Natural killer cell (primary cell): ENCODE data around the gene CLEC16A. TPM values are rescaled to one million over a fixed set of nuclear protein-coding genes. Genes with fewer than 3 reads are reported as not detected.

Source experiments
- ATAC-seq, 3 donors: fragments of 150-1000 bp in 2 of 3; fragments of 200-7000 bp in 1 of 3; cut with Tn5 transposase; 1 replicate in 1 of 3; 2 replicates in 2 of 3; pipeline ENCODE4 v1.10.0; 2021; ENCODE audit warnings: mild to moderate bottlenecking in 2 of 3, moderate library complexity in 2 of 3
- DNase-seq, 2 donors: peaks; one replicate each; pipeline versions ENCODE4 v3.0.0 to v3.0.0-alpha.2; 2013 to 2021; ENCODE audit warnings: mixed read lengths in 1 of 2
- H3K27ac ChIP-seq: one replicate; pipeline ENCODE4 v1.5.1; 2013; ENCODE audit warnings: mild to moderate bottlenecking, low read length
- H3K27me3 ChIP-seq: one replicate; pipeline ENCODE4 v1.6.1; 2013; ENCODE audit warnings: low read length; ENCODE audit not compliant: control insufficient read depth, insufficient read depth
- H3K36me3 ChIP-seq: one replicate; pipeline ENCODE4 v1.6.1; 2013; ENCODE audit warnings: low read length; ENCODE audit not compliant: control insufficient read depth, insufficient read depth
- H3K4me1 ChIP-seq: one replicate; pipeline ENCODE4 v1.6.1; 2013; ENCODE audit warnings: low read length; ENCODE audit not compliant: control insufficient read depth, insufficient read depth
- H3K4me3 ChIP-seq: one replicate; pipeline ENCODE4 v1.5.1; 2013; ENCODE audit warnings: low read length
- H3K9me3 ChIP-seq: one replicate; pipeline ENCODE4 v1.6.1; 2013; ENCODE audit warnings: low read length; ENCODE audit not compliant: control insufficient read depth, insufficient read depth
- H3K27ac Mint-ChIP-seq, 2 donors: one replicate each; pipeline ENCODE4 v1.8.0; 2022; ENCODE audit warnings: mild to moderate bottlenecking in 2 of 2, mixed read lengths in 2 of 2, moderate library complexity in 1 of 2
- H3K27me3 Mint-ChIP-seq, 2 donors: one replicate each; pipeline ENCODE4 v1.8.0; 2022; ENCODE audit warnings: low read depth in 2 of 2, mixed read lengths in 2 of 2
- H3K36me3 Mint-ChIP-seq: one replicate; pipeline ENCODE4 v1.8.0; 2022; ENCODE audit warnings: mixed read lengths
- H3K4me1 Mint-ChIP-seq, 2 donors: one replicate each; pipeline ENCODE4 v1.8.0; 2022; ENCODE audit warnings: mixed read lengths in 2 of 2
- H3K4me3 Mint-ChIP-seq: one replicate; pipeline ENCODE4 v1.8.0; 2022; ENCODE audit warnings: mild to moderate bottlenecking, moderate library complexity, mixed read lengths
- H3K9me3 Mint-ChIP-seq, 2 donors: one replicate each; pipeline ENCODE4 v1.8.0; 2022; ENCODE audit warnings: mixed read lengths in 2 of 2
- WGBS: methylation state at CpG from one replicate; pipeline ENCODE4 v1.1.7; 2013; ENCODE audit warnings: missing lambda C conversion rate; ENCODE audit not compliant: insufficient coverage; 5-methylcytosine and 5-hydroxymethylcytosine counted together
- intact Hi-C: fragments of 100-400 bp; cut with micrococcal nuclease; formaldehyde crosslinking; loops from one replicate; pipeline ENCODE4 v1.14.2; 2022
- total RNA-seq, 4 donors: library from RNA; stranded (reverse); fragments of 120-200 nt in 1 of 4; gene quantifications; one replicate each; pipeline versions ENCODE4 v1.2.3 to v1.2.4, GENCODE V29; 2013 to 2022
- TF ChIP-seq, protein P1 (sequence below): fragments of 200-600 bp; IDR thresholded peaks from one replicate; pipeline ENCODE4 v1.8.0; 2022; ENCODE audit warnings: antibody characterized with exemption

Gene CLEC16A
- total RNA-seq, 3 donors from 2014 or later (not counting 1 experiment from before 2014, with no cell fraction given) = 35.9 to 50.5 (median 37.4) TPM

DNA sequence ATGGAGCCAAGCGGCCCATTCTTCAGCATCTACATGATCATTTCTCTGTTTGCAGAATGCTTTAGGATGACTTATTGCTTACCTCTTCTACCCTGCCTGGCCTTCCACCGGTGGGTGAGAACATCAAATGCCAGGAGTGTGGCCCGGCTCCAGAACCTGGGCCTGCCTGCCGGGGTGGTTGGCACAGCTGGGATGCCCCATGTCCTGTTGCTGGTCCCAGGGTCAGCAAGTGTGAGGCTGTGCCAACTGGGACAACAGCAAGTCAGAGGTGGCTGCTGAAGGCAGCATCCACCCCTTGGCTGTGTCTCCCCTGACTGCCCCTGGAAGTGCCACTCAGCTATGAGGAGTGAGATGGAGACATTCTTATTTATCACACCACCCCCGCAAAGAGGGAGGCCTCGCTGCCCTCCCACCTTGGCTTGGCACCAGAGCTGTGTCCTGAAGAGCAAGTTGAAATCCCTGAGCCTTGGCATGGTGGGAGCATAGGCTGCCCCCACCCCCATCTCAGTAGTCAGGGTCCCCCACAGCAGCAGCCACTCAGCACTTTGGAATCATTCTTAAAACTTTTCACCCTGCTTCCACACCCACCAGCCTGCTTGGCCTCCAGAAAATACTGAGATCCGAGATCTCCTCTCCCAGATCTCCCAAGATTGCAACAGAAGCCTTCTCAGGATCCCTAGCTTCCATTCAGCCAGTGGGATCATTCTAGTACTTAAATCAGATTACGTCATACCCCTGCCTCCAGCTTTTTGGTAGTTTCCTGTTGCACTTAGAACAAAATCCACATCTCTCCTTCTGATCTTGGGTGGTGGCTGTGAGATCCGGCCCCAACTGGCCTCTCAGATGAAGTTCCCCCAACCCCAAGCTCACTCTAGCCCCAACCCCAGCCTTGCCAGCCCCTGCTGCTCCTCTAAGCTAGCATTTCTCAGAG, 184.1 kb downstream of the CLEC16A start:
- DNase-seq (peak in 1 of 2 donors; percentile 23), ATAC-seq (peak; percentile 62 to 69 (median 62))
- Histone ChIP-seq H3K4me1 (peaks cover 14% of the 10 kb centered on the region), H3K9me3 (no peaks in the 10 kb centered on the region), H3K27ac (peak overlapping the region; percentile 30), H3K36me3 (peaks cover 16% of the 10 kb centered on the region), H3K27me3 (no peaks in the 10 kb centered on the region), H3K4me3 (no peak overlapping the region)
- Mint-ChIP-seq H3K4me1 (peaks cover 17 to 21% of the 10 kb centered on the region in 2 donors), H3K4me3 (no peak overlapping the region), H3K9me3 (no peaks in the 10 kb centered on the region), H3K27me3 (no peaks in the 10 kb centered on the region), H3K36me3 (peaks cover 14% of the 10 kb centered on the region), H3K27ac (peak overlapping the region; percentile 61 to 88)
- intact Hi-C loops = loop anchor here (10.0 kb wide), 1 partner anchor 74 kb away; no protein-coding TSS in a partner anchor
- WGBS = 85% methylated on average over 9 of the region's 9 CpGs
- TF ChIP-seq, protein P1, sequence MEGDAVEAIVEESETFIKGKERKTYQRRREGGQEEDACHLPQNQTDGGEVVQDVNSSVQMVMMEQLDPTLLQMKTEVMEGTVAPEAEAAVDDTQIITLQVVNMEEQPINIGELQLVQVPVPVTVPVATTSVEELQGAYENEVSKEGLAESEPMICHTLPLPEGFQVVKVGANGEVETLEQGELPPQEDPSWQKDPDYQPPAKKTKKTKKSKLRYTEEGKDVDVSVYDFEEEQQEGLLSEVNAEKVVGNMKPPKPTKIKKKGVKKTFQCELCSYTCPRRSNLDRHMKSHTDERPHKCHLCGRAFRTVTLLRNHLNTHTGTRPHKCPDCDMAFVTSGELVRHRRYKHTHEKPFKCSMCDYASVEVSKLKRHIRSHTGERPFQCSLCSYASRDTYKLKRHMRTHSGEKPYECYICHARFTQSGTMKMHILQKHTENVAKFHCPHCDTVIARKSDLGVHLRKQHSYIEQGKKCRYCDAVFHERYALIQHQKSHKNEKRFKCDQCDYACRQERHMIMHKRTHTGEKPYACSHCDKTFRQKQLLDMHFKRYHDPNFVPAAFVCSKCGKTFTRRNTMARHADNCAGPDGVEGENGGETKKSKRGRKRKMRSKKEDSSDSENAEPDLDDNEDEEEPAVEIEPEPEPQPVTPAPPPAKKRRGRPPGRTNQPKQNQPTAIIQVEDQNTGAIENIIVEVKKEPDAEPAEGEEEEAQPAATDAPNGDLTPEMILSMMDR = no peak

DNA sequence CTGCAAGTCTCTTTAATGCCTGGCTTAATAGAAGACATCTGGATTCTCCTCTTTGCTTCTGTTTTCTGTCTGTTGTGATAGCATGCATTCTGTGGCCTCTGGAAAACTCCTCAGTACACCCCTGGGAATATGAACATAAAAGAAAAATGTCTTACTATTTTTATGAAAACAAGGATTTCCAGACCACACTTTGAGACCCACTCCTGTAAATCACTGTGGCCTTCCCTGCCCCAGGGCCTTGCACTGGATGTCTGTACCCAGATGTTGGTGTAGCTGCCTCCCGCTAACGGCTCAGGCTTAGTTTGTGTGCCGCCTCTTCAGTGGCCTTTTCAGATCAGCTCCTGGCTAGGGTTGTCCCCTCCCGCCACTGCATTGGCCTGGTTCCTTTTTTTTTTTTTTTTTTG, 185.0 kb downstream of the CLEC16A start:
- H3K4me1 ChIP-seq = peaks cover 14% of the 10 kb centered on the region
- no peak overlapping the region for H3K4me3 Mint-ChIP-seq
- intact Hi-C loops = loop anchor here (10.0 kb wide), 1 partner anchor 75 kb away; no protein-coding TSS in a partner anchor
- H3K27ac ChIP-seq = no peak overlapping the region
- ATAC-seq = no peak
- TF ChIP-seq, protein P1 = no peak
- no peaks in the 10 kb centered on the region for H3K9me3 Mint-ChIP-seq
- 100% methylated on average over 4 of the region's 4 CpGs for WGBS
- H3K27me3 ChIP-seq = no peaks in the 10 kb centered on the region
- no peaks in the 10 kb centered on the region for H3K27me3 Mint-ChIP-seq
- peaks cover 9% of the 10 kb centered on the region for H3K36me3 ChIP-seq
- H3K36me3 Mint-ChIP-seq = peaks cover 14% of the 10 kb centered on the region
- no peak for DNase-seq
- H3K9me3 ChIP-seq = no peaks in the 10 kb centered on the region
- H3K27ac Mint-ChIP-seq = peak overlapping the region; percentile 61 to 88
- H3K4me1 Mint-ChIP-seq = peaks cover 17 to 21% of the 10 kb centered on the region in 2 donors
- H3K4me3 ChIP-seq = no peak overlapping the region

DNA sequence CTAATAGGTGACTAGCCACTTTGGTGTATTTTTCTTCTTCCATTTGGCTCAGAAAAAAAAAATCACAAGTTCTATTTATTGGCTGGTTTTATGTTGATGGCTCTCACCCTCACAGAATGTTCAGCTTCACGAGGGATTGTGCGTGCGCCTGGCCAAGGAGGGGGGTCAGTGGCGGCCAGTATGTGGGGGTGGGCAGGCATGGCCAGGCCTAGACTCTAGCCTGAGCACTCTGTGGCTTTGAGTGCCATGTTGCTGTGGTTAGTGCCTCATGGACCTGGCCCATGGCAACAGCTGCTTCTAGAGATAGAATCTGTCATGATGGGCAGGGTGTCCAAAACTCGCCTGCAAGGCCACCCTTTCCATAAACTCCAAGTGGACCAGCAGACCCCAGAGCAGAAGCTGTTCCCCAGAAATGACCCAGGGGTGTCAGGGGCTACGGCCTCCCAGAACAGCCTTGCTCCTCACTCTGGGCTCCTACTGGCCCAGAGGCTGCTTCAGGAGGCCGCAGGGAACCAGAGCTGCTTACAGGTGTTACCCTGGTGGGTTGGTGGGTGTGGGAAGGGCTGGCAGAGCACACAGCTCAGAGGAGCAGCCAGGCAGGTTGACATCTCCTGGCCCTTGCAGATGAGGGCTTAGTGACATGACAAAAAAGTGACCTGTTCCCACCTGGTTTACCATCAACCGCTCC, 186.8 kb downstream of the CLEC16A start:
- TF ChIP-seq, protein P1 = no peak
- H3K36me3 Mint-ChIP-seq = peaks cover 12% of the 10 kb centered on the region
- Histone ChIP-seq H3K4me1 (peaks cover 14% of the 10 kb centered on the region), H3K27me3 (no peaks in the 10 kb centered on the region), H3K27ac (no peak overlapping the region), H3K36me3 (no peaks in the 10 kb centered on the region), H3K4me3 (no peak overlapping the region), H3K9me3 (no peaks in the 10 kb centered on the region)
- DNase-seq (no peak), ATAC-seq (no peak)
- no peaks in the 10 kb centered on the region for H3K9me3 Mint-ChIP-seq
- WGBS = 92% methylated on average over 8 of the region's 8 CpGs
- peaks cover 21 to 23% of the 10 kb centered on the region in 2 donors for H3K4me1 Mint-ChIP-seq
- H3K4me3 Mint-ChIP-seq = no peak overlapping the region
- intact Hi-C loops = no loop called here
- H3K27ac Mint-ChIP-seq = peak overlapping the region in 1 of 2 donors; percentile 27
- no peaks in the 10 kb centered on the region for H3K27me3 Mint-ChIP-seq
